BJ (cell line): ENCODE results near the gene TGFBR3L. TPM values are rescaled to one million over a fixed set of nuclear protein-coding genes. Genes with fewer than 3 reads are reported as not detected.

ENCODE experiments used
- CTCF ChIA-PET: fragments of 350-600 bp; formaldehyde crosslinking; extraction: SDS; loops from one replicate; lab custom pipeline; 2021; ENCODE audit warnings: antibody characterized with exemption, inconsistent platforms; lab: Yijun Ruan, JAX
- POLR2A ChIA-PET: fragments of 300-600 bp; sonication (Branson Sonifier 250); formaldehyde crosslinking; extraction: SDS; loops from one replicate; lab custom pipeline; 2021; ENCODE audit warnings: antibody characterized with exemption; lab: Charles Lee
- DNase-seq: peaks from one replicate; pipeline ENCODE4 v3.0.0-alpha.2; 2011; ENCODE audit warnings: low read depth
- H3K27me3 ChIP-seq: 2 replicates; pipeline ENCODE4 v1.6.0; 2011; ENCODE audit warnings: low read length; ENCODE audit not compliant: control insufficient read depth, insufficient read depth
- H3K36me3 ChIP-seq: 2 replicates; pipeline ENCODE4 v1.5.1; 2011; ENCODE audit warnings: low read length; ENCODE audit not compliant: control insufficient read depth, insufficient read depth
- H3K4me3 ChIP-seq: 2 replicates; pipeline ENCODE4 v1.5.1; 2011; ENCODE audit warnings: low read depth, mild to moderate bottlenecking, control low read depth, low read length
- CTCF ChIP-seq: IDR thresholded peaks from 2 replicates; pipeline ENCODE4 v1.5.1; 2011; ENCODE audit warnings: low read depth, mild to moderate bottlenecking, control low read depth, inconsistent platforms, low read length, moderate library complexity; ENCODE audit not compliant: insufficient read depth
- polyA plus RNA-seq: library from polyadenylated mRNA; depleted of rRNA; stranded (reverse); fragments of >200 nt; gene quantifications from 2 replicates; pipeline ENCODE4 v1.2.3, GENCODE V29; 2011

The TGFBR3L gene
- polyA plus RNA-seq, 1 experiment, result 0.50 TPM

DNA sequence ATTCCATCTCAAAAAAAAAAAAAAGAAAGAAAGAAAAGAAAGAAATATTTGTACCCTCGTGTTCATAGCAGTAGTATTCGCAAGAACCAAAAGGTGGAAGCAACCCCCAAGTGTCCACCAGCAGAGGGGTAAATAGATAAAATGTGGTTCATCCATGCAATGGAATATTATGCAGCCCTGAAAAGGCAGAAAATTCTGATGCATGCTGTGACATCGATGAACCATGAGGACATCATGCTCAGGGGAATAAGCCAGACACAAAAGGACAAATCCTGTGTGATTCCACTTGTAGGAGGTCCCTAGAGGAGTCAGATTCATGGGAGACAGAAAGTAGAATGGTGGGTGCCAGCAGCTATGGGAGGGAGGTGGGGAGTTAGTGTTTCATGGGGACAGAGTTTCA, 32.7 kb upstream of the TGFBR3L start:
- CTCF ChIA-PET, result interaction anchor here (1.5 to 1.7 kb wide), 2 partner anchors 13 to 18 kb away, joined by 3 to 9 read pairs; no protein-coding TSS in a partner anchor
- no peaks in the 10 kb centered on the region for H3K36me3 ChIP-seq
- no peak overlapping the region for H3K4me3 ChIP-seq
- POLR2A ChIA-PET, result no interaction called here
- no peaks in the 10 kb centered on the region for H3K27me3 ChIP-seq
- no peak for DNase-seq
- no peak for TF ChIP-seq CTCF

DNA sequence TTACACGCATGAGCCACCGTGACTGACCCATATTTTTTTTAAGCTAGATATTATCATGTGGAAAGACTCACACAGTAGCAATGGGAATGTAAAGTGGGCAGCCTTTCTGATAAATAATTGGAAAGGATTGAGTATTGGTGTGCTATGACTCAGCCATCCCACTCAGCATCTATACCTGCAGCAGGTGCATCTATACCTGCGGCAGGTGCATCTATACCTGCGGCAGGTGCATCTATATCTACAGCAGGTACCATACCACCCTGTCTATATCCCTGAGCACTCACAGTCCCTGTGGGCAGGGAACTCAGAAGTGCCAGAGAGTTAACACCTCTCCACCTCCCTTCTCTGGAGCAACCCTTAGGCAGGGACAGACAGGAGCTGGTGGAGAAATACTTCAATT, 31.5 kb upstream of the TGFBR3L start:
- no peak for TF ChIP-seq CTCF
- H3K27me3 ChIP-seq, result no peaks in the 10 kb centered on the region
- CTCF ChIA-PET, result interaction anchor here (5.8 kb wide), 1 partner anchor 14 kb away, joined by 24 read pairs; no protein-coding TSS in a partner anchor
- no peak overlapping the region for H3K4me3 ChIP-seq
- no peak for DNase-seq
- POLR2A ChIA-PET, result no interaction called here
- no peaks in the 10 kb centered on the region for H3K36me3 ChIP-seq

GRCh38 chr19:7883796-7884570, 30.6 kb upstream of the TGFBR3L start:
- H3K27me3 ChIP-seq, result no peaks in the 10 kb centered on the region
- DNase-seq, result no peak
- CTCF ChIA-PET, result interaction anchor here (5.8 kb wide), 1 partner anchor 15 kb away, joined by 24 read pairs; no protein-coding TSS in a partner anchor
- no peak for TF ChIP-seq CTCF
- no peaks in the 10 kb centered on the region for H3K36me3 ChIP-seq
- H3K4me3 ChIP-seq, result no peak overlapping the region
- POLR2A ChIA-PET, result no interaction called here

- Histone ChIP-seq H3K36me3 (no peaks in the 10 kb centered on the region), H3K4me3 (no peak overlapping the region), H3K27me3 (no peaks in the 10 kb centered on the region)
- CTCF ChIA-PET, result interaction anchor here (0.7 to 5.8 kb wide), 4 partner anchors 17 to 59 kb away, joined by 3 to 24 read pairs (median 4); partner anchors contain the start of gene MAP2K7
- POLR2A ChIA-PET, result no interaction called here
- no peak for TF ChIP-seq CTCF
- DNase-seq, result no peak
Observed at GRCh38 chr19:7885818-7886217, 28.8 kb upstream of the TGFBR3L start.

- TF ChIP-seq CTCF, result no peak
- no peaks in the 10 kb centered on the region for H3K27me3 ChIP-seq
- CTCF ChIA-PET, result interaction anchor here (0.6 to 5.8 kb wide), 4 partner anchors 16 to 35 kb away, joined by 3 to 24 read pairs (median 4); partner anchors contain the start of gene MAP2K7
- no peak overlapping the region for H3K4me3 ChIP-seq
- H3K36me3 ChIP-seq, result no peaks in the 10 kb centered on the region
- DNase-seq, result no peak
- POLR2A ChIA-PET, result interaction anchor here (0.6 kb wide), 1 partner anchor 18 kb away, joined by 4 read pairs; no protein-coding TSS in a partner anchor
Observed at GRCh38 chr19:7887408-7888144, 27.1 kb upstream of the TGFBR3L start.
